Hindlimb muscle (tissue), 1 donor: ENCODE results near the gene SLC11A1. TPM values are rescaled to one million over a fixed set of nuclear protein-coding genes. Genes with fewer than 3 reads are reported as not detected.

Source experiments
- DNase-seq: peaks from one replicate; pipeline ENCODE4 v3.0.0-alpha.2; 2013
- polyA plus RNA-seq: library from polyadenylated mRNA; unstranded; fragments of 120-200 nt; gene quantifications from one replicate; pipeline ENCODE4 v1.2.1, GENCODE V29; 2013; ENCODE audit not compliant: insufficient read length

SLC11A1 gene, protein sequence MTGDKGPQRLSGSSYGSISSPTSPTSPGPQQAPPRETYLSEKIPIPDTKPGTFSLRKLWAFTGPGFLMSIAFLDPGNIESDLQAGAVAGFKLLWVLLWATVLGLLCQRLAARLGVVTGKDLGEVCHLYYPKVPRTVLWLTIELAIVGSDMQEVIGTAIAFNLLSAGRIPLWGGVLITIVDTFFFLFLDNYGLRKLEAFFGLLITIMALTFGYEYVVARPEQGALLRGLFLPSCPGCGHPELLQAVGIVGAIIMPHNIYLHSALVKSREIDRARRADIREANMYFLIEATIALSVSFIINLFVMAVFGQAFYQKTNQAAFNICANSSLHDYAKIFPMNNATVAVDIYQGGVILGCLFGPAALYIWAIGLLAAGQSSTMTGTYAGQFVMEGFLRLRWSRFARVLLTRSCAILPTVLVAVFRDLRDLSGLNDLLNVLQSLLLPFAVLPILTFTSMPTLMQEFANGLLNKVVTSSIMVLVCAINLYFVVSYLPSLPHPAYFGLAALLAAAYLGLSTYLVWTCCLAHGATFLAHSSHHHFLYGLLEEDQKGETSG
- polyA plus RNA-seq, result 1.7 TPM

DNA sequence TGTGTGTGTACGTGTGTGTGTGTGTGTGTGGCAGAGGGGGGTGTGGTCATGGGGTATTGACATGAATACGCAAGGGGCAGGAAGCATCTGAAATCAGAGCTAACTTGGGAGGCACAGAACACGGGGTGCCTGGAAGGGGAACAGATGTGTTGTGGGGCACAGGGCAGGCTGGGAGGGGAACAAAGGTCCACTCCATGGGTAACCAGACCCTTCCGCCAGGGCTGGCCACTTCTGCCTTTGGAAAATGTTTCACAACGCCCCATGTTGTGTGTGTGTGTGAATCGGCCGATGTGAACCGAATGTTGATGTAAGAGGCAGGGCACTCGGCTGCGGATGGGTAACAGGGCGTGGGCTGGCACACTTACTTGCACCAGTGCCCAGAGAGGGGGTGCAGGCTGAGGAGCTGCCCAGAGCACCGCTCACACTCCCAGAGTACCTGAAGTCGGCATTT lies at the start of gene SLC11A1:
Gene SLC11A1 (plus strand): TSS at position 358 of the 451 bp plus-strand sequence. CDS start 96 bp downstream, outside the sequence.
- DNase-seq, result no peak

DNA sequence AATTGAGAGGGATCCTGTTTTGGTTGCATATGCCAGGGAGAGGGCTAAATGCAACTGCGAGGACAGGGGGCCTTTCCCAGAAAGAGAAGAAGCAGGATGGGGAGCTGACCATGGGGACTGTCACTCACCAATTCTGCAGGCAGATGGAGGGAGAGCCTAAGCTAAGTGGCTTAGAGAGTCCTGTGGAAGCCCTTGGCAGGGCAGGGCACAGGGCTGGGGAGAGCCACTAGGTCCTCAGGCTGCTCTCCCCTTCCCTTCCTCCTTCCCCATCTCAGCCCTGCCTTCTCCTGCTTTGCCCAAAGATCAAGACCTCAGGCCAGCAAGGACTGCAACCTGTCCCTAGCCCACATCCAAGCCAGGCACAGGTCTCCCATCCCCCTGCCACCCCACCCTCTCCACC lies 49.8 kb upstream of the SLC11A1 start:
- DNase-seq, result no peak

- DNase-seq, result peak; percentile 42
Measured at GRCh38 chr2:218332920-218333645, 49.0 kb upstream of the SLC11A1 start.

DNA sequence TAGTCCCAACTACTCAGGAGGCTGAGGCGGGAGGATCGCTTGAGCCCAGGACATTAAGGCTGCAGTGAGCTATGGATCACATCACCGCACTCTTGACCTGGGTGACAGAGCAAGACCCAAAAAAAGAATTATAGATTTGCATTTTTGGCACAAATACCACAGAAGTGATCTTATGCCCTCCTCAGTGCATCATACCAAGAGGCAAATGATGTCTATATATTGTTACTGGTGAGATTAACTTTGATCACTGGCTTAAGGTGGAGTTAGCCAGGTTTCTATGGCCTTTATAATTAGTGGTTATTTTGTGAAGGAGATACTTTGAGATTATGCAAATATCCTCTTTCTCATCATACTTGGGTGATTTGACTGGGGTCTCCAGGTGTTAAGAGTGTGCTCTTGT lies 47.5 kb upstream of the SLC11A1 start:
- no peak for DNase-seq

- DNase-seq, result no peak
Measured at GRCh38 chr2:218340656-218341055, 41.4 kb upstream of the SLC11A1 start.

DNA sequence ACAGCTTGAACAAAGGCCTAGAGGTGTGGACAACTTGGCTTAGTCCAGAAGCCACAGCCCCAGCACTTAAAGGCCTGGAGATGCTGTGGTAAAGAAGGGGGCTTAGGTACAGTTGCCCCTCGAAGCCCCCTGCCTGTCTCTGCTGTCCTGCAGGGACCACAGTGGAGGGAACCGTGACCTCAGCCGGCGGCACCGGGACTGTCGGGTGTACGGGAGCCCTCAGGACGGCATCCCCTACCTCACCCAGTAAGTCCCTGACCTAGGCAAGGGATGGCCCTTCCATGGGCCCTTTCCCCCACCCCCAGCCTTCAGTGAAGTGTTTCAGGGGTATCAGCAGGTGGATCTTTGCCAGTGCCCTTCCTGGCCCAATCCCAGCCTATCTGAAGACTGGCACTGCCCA lies 40.7 kb upstream of the SLC11A1 start:
- DNase-seq, result no peak

DNA sequence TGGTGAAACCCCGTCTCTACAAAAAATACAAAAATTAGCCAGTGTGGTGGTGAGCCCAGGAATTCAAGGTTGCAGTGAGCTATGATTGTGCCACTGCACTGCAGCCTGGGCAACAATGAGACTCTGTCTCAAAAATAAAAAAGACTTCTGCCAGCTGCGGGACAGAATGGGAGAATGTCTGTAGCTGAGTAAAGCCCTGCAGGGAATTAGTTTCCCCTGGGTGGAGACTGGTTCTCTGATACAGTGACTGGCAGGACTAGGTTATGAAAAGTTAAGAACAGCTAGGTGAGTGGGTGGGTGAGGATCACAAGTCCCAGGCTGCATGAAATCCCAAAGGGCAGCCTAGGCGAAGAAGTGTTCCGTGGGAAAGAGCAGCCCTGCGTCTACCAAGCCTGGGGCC lies 39.2 kb upstream of the SLC11A1 start:
- no peak for DNase-seq

- DNase-seq, result no peak
Measured at GRCh38 chr2:218343591-218343990, 38.5 kb upstream of the SLC11A1 start.

GRCh38 chr2:218344090-218344754 lies 37.9 kb upstream of the SLC11A1 start:
- no peak for DNase-seq

DNA sequence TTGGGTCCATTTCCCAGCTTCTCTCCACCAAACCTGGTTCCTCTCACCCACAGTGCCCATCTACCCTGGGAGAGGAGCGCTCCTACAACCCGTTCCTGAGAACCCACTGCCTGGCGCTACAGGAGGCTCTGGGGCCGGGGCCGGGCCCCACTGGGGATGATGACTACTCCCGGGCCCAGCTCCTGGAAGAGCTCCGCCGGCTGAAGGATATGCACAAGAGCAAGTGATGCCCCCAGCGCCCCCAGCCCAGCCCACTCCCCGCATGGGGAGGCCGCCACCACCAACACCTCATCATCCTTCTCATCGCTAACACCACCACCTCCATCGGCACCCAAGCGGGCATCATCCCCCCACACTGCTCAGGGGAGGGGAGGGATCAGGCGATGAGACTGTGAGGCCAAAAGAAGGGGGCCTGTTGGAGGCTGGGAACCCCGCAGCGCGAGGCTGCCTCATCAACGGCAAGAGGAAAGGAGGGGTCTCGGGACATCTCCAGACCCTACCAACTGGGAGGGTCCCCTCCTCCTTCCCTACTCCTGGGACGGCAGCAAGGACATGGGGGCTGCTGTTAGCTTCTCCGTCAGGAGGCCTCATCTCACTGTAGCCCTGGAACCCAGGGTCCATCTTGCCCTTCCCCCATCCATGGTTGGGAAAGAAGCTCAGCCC lies 37.2 kb upstream of the SLC11A1 start:
- no peak for DNase-seq

- no peak for DNase-seq
Measured at GRCh38 chr2:218345491-218346236, 36.4 kb upstream of the SLC11A1 start.

DNA sequence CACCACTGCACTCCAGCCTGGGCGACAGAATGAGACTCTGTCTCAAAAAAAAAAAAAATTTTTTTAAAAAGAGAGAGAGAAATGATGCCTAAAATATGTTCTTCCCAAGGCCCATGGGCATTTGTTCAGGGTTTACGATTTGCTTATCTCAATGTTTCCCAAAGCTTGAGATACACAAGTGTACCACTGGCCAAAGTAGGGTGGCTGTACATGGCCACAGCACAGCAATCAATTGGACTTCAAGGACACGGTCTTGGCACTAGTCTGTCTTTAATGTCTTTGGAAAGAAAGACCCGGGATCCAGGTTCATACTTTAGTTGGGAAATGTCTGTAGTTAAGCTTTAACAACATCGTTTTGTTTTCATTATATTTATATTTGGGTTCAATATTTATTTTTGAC lies 34.9 kb upstream of the SLC11A1 start:
- no peak for DNase-seq

DNA sequence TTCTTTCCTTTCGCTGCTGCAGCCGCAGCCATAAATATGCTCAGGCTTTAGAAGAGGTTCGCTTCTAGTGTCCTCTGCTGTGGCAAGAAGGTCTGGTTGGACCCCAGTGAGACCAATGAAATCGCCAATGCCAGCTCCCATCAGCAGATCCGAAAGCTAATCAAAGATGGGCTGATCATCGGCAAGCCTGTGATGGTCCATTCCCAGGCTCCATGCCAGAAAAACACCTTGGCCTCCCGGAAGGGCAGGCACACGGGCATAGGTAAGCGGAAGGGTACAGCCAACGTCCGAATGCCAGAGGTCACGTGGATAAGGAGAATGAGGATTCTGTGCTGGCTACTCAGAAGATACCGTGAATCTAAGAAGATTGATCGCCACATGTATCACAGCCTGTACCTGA lies 28.0 kb upstream of the SLC11A1 start:
- DNase-seq, result no peak

DNA sequence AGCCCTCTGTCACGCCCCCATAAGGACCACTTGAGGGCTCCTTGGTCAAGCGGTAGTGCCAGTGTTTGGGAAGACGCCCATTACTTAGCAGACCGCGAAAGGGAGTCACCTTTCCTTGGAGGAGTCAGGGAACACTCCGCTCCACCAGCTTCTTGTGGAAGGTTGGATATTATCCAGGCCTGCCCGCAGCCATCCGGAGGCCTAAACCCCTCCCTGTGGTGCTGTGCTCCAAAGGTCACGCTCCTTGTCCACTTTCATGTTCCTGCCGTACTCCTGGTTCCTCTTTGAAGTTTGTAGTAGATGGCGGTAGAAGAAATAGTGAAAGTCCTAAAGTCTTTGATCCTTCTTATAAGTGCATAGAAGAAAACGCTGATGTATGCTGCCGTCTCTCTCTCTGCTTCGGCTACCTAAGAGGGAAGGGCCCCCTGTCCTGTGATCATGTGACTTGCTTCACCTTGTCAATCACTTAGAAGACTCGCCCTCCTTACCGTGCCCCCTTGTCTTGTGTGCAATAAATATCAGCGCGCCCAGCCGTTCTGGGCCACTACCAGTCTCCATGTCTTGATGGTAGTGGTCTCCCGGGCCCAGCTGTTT lies 27.1 kb upstream of the SLC11A1 start:
- no peak for DNase-seq

- no peak for DNase-seq
Measured at GRCh38 chr2:218357236-218358177, 24.6 kb upstream of the SLC11A1 start.

GRCh38 chr2:218360453-218360852 lies 21.6 kb upstream of the SLC11A1 start:
- DNase-seq, result no peak

DNA sequence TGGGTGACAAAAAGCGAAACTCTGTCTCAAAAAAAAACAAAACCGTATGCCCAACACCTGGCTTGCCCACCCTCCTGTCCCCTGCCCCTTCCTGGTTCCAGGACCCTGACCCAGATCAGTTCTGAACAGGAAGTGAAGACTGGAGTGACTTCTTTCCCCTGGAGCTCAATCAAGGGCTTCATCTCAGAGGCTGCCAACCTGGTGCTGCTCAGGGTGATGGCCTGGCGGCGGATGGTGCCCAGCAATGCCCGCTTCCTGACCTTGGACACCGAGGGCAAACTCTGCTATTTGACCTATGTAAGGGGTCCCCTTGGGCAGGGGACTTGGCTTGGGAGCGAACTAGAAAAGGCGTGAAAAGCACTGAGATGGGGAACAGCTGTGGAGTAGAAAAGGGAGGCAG lies 19.5 kb upstream of the SLC11A1 start:
- DNase-seq, result no peak

DNA sequence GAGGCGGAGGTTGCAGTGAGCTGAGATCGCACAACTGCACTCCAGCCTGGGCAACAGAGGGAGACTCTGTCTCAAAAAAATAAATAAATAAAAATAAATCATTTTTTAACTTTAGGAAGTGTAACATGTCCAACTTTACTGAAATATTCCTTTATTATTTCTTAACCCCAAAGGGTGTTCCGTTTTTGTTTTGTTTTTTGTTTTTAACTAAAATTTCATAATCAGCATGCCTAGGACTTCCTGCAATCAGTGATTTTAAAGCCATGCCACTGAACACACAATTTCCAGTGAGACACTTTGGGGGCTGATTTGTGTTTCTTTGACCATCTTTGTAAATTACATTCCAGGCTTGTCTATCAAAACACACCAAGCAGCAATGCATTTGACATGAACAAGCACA lies 18.3 kb upstream of the SLC11A1 start:
- DNase-seq, result no peak

DNA sequence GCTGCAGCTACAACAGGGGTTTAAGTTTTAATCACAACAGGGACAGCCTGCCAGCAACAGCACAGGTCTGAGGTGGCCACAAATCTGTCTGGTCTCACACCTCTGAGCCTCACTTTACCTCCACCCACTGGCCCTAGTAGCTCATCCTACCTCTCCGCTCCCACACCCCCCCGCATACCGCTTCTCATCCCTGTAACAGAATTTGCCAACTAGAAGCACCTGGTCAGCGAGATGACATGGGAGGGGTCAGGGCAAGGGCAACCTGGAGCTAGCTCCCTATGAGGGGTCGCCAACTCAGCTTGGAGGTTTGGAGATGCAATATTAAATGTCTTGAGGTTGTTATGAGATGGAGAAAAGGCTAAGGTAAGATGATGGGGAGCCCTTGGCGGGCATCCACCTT lies 17.9 kb upstream of the SLC11A1 start:
- DNase-seq, result no peak
